H1 (cell line): ENCODE results near the gene SKAP1. TPM values are rescaled to one million over a fixed set of nuclear protein-coding genes. Genes with fewer than 3 reads are reported as not detected.

Experiments
- CTCF ChIA-PET: fragments of 300-600 bp; sonication (Branson Sonifier 250); formaldehyde crosslinking; loops from one replicate; lab custom pipeline; 2021; ENCODE audit not compliant: partially characterized antibody; lab: Charles Lee
- POLR2A ChIA-PET: fragments of 300-600 bp; sonication (Branson Sonifier 250); formaldehyde crosslinking; loops from one replicate; lab custom pipeline; 2021; ENCODE audit warnings: inconsistent platforms; ENCODE audit not compliant: partially characterized antibody; lab: Charles Lee
- DNase-seq, 2 experiments: peaks; one replicate each; pipeline versions ENCODE4 v3.0.0 to v3.0.0-alpha.2; 2010 to 2022; ENCODE audit warnings: low spot score in 2 of 2, low read depth in 1 of 2, mixed read lengths in 1 of 2
- FAIRE-seq: peaks from 2 replicates; lab custom pipeline; 2011; peaks lifted over from hg19 to GRCh38; lab: Jason Lieb, UNC
- H2AFZ ChIP-seq: 2 replicates; pipeline ENCODE4 v1.8.1; 2012; ENCODE audit warnings: low read length, inconsistent platforms
- H2AK5ac ChIP-seq: 2 replicates; pipeline ENCODE4 v1.6.1; 2013; ENCODE audit warnings: low read depth, low read length
- H2BK120ac ChIP-seq: replicated peaks from 2 replicates; pipeline ENCODE3; 2013; ENCODE audit warnings: low read depth, low read length, inconsistent platforms
- H2BK12ac ChIP-seq: 2 replicates; pipeline ENCODE4 v1.6.1; 2013; ENCODE audit warnings: low read depth, low read length
- H2BK15ac ChIP-seq: 2 replicates; pipeline ENCODE4 v1.6.1; 2013; ENCODE audit warnings: low read length
- H2BK20ac ChIP-seq: 2 replicates; pipeline ENCODE4 v1.6.1; 2013; ENCODE audit warnings: low read length
- H2BK5ac ChIP-seq: 2 replicates; pipeline ENCODE4 v1.6.1; 2013; ENCODE audit warnings: low read depth, low read length
- H3K14ac ChIP-seq: 2 replicates; pipeline ENCODE4 v1.6.1; 2013; ENCODE audit warnings: inconsistent platforms; ENCODE audit not compliant: insufficient read length
- H3K18ac ChIP-seq: 2 replicates; pipeline ENCODE4 v1.6.1; 2013; ENCODE audit warnings: low read length; ENCODE audit errors: extremely low read depth
- H3K23ac ChIP-seq: 2 replicates; pipeline ENCODE4 v1.6.1; 2013; ENCODE audit warnings: inconsistent platforms; ENCODE audit not compliant: insufficient read length
- H3K23me2 ChIP-seq: 2 replicates; pipeline ENCODE4 v1.6.1; 2013; ENCODE audit warnings: low read depth, low read length
- H3K27ac ChIP-seq: 2 replicates; pipeline ENCODE4 v1.6.1; 2011; ENCODE audit warnings: low read depth, low read length, inconsistent platforms
- H3K27me3 ChIP-seq, 4 experiments: replicated peaks in 1 of 4; 1 replicate in 1 of 4; 2 replicates in 3 of 4; pipeline versions ENCODE4 v1.6.1 to v1.8.1; 2011 to 2013; ENCODE audit warnings: low read length in 3 of 4, mild to moderate bottlenecking in 3 of 4, inconsistent platforms in 2 of 4, mixed read lengths in 2 of 4, moderate library complexity in 1 of 4; ENCODE audit not compliant: control insufficient read depth in 3 of 4, insufficient read depth in 3 of 4; ENCODE audit errors: extremely low read depth in 1 of 4
- H3K36me3 ChIP-seq, 4 experiments: 2 replicates each; pipeline versions ENCODE4 v1.6.1 to v1.8.1; 2011 to 2013; ENCODE audit warnings: mild to moderate bottlenecking in 4 of 4, low read length in 3 of 4, moderate library complexity in 2 of 4, control low read depth in 1 of 4, inconsistent platforms in 1 of 4; ENCODE audit not compliant: insufficient read depth in 4 of 4, control insufficient read depth in 2 of 4
- H3K4ac ChIP-seq: replicated peaks from 2 replicates; pipeline ENCODE3; 2013; ENCODE audit warnings: low read length, low read depth, mixed read lengths, inconsistent platforms; ENCODE audit not compliant: insufficient read length
- H3K4me1 ChIP-seq, 4 experiments: replicated peaks in 1 of 4; 1 replicate in 1 of 4; 2 replicates in 3 of 4; pipeline versions ENCODE4 v1.6.1 to v1.8.1; 2011 to 2013; ENCODE audit warnings: low read length in 3 of 4, inconsistent platforms in 2 of 4, mixed read lengths in 1 of 4; ENCODE audit not compliant: insufficient read depth in 4 of 4, control insufficient read depth in 3 of 4
- H3K4me2 ChIP-seq, 2 experiments: 2 replicates each; pipeline versions ENCODE4 v1.6.1 to v1.8.1; 2011 to 2013; ENCODE audit warnings: low read depth in 2 of 2, low read length in 2 of 2, control low read depth in 1 of 2, inconsistent platforms in 1 of 2, mild to moderate bottlenecking in 1 of 2; ENCODE audit not compliant: insufficient read depth in 1 of 2
- H3K4me3 ChIP-seq, 4 experiments: fragments of 200-600, 300-600 bp in 1 of 4; sonication (generic), shearing (Covaris generic), sonication (Bioruptor Twin) in 1 of 4; 2 replicates each; pipeline versions ENCODE4 v1.5.1 to v1.8.1; 2011 to 2016; ENCODE audit warnings: low read length in 4 of 4, low read depth in 3 of 4, control low read depth in 2 of 4, inconsistent platforms in 2 of 4, mild to moderate bottlenecking in 2 of 4, mixed read lengths in 1 of 4, moderate library complexity in 1 of 4; ENCODE audit not compliant: insufficient read depth in 2 of 4; ENCODE audit errors: extremely low read depth in 1 of 4
- H3K56ac ChIP-seq: replicated peaks from 2 replicates; pipeline ENCODE3; 2013; ENCODE audit warnings: low read depth, mild to moderate bottlenecking, mixed read lengths, low read length, inconsistent platforms; ENCODE audit not compliant: insufficient read length
- H3K79me1 ChIP-seq: 2 replicates; pipeline ENCODE4 v1.6.1; 2013; ENCODE audit warnings: low read depth, low read length, control low read depth
- H3K79me2 ChIP-seq, 2 experiments: 2 replicates each; pipeline versions ENCODE4 v1.6.1 to v1.8.1; 2012 to 2013; ENCODE audit warnings: low read length in 2 of 2, mild to moderate bottlenecking in 2 of 2, inconsistent platforms in 1 of 2; ENCODE audit not compliant: insufficient read depth in 2 of 2, control insufficient read depth in 1 of 2
- H3K9ac ChIP-seq, 4 experiments: replicated peaks in 1 of 4; 1 replicate in 1 of 4; 2 replicates in 3 of 4; pipeline versions ENCODE4 v1.6.1 to v1.8.1; 2011 to 2013; ENCODE audit warnings: low read depth in 3 of 4, low read length in 3 of 4, control low read depth in 2 of 4, mild to moderate bottlenecking in 2 of 4, moderate library complexity in 2 of 4, inconsistent platforms in 1 of 4; ENCODE audit errors: extremely low read depth in 1 of 4
- H3K9me3 ChIP-seq, 2 experiments: 2 replicates each; pipeline versions ENCODE4 v1.6.1 to v1.8.1; 2012 to 2013; ENCODE audit warnings: mild to moderate bottlenecking in 2 of 2, moderate library complexity in 2 of 2, control low read depth in 1 of 2, inconsistent platforms in 1 of 2, low read depth in 1 of 2, low read length in 1 of 2, mixed read lengths in 1 of 2; ENCODE audit not compliant: insufficient read depth in 2 of 2
- H4K20me1 ChIP-seq, 2 experiments: replicated peaks in 1 of 2; 2 replicates each; pipeline versions ENCODE3 to v1.8.1; 2011 to 2013; ENCODE audit warnings: inconsistent platforms in 2 of 2, low read length in 2 of 2, mild to moderate bottlenecking in 1 of 2; ENCODE audit not compliant: insufficient read depth in 2 of 2, control insufficient read depth in 1 of 2
- H4K5ac ChIP-seq: 2 replicates; pipeline ENCODE4 v1.6.1; 2013; ENCODE audit warnings: low read length, low read depth, mixed read lengths, inconsistent platforms; ENCODE audit not compliant: insufficient read length
- H4K8ac ChIP-seq: 2 replicates; pipeline ENCODE4 v1.8.0; 2013; ENCODE audit warnings: mild to moderate bottlenecking, moderate library complexity, low read length, inconsistent platforms; ENCODE audit not compliant: insufficient read depth; ENCODE audit errors: extremely low read depth
- H4K91ac ChIP-seq: replicated peaks from 2 replicates; pipeline ENCODE3; 2013; ENCODE audit warnings: low read length, mixed read lengths, inconsistent platforms; ENCODE audit not compliant: insufficient read length
- CBX8 ChIP-seq: fragments of 300-800, 300-1000 bp; sonication (generic); IDR thresholded peaks from 2 replicates; pipeline ENCODE4 v1.7.1; 2016; ENCODE audit warnings: low read depth, low read length, borderline replicate concordance
- CREB1 ChIP-seq: IDR thresholded peaks from 2 replicates; pipeline ENCODE4 v1.6.1; 2012; ENCODE audit warnings: inconsistent platforms
- EZH2 ChIP-seq: fragments of 200-600 bp; sonication (generic); IDR thresholded peaks from 2 replicates; pipeline ENCODE4 v1.7.1; 2012; ENCODE audit warnings: low read depth, mild to moderate bottlenecking, moderate library complexity, low read length, inconsistent platforms; ENCODE audit not compliant: severe bottlenecking
- JUND ChIP-seq: IDR thresholded peaks from 2 replicates; pipeline ENCODE4 v1.6.1; 2011; ENCODE audit warnings: mild to moderate bottlenecking, improper control_type of control experiment, low read length
- RBBP5 ChIP-seq: IDR thresholded peaks from 2 replicates; pipeline ENCODE4 v1.7.1; 2012; ENCODE audit warnings: low read depth, mild to moderate bottlenecking, inconsistent platforms, low read length, moderate library complexity, borderline replicate concordance
- SP1 ChIP-seq: IDR thresholded peaks from 2 replicates; pipeline ENCODE4 v1.6.1; 2011; ENCODE audit warnings: low read depth, low read length
- TAF1 ChIP-seq: IDR thresholded peaks from 2 replicates; pipeline ENCODE4 v1.6.1; 2011; ENCODE audit warnings: mild to moderate bottlenecking, low read depth, low read length
- TBP ChIP-seq: IDR thresholded peaks from 2 replicates; pipeline ENCODE4 v1.6.1; 2011; ENCODE audit warnings: low read depth, low read length, improper control_type of control experiment
- TEAD4 ChIP-seq: IDR thresholded peaks from 2 replicates; pipeline ENCODE4 v1.6.1; 2012; ENCODE audit warnings: low read depth, low read length, inconsistent platforms, mixed read lengths
- WGBS, 2 experiments: shearing (Covaris generic) in 1 of 2; methylation state at CpG; one replicate each; pipeline versions ENCODE4 v1.1.6 to v1.1.7; 2013 to 2015; ENCODE audit warnings: low lambda C conversion rate in 2 of 2, mixed read lengths in 2 of 2, inconsistent platforms in 1 of 2, low coverage in 1 of 2, missing lambda C conversion rate in 1 of 2; ENCODE audit not compliant: insufficient replicate concordance in 2 of 2, insufficient coverage in 1 of 2, insufficient read length in 1 of 2; ENCODE audit errors: extremely low coverage in 1 of 2, missing lambda C conversion rate in 1 of 2; 5-methylcytosine and 5-hydroxymethylcytosine counted together
- polyA plus RNA-seq, 7 experiments: library from polyadenylated mRNA; depleted of rRNA in 3 of 7; stranded (reverse) in 5 of 7; unstranded in 2 of 7; fragments of >200 nt in 5 of 7; fragments of 200-250 nt in 2 of 7; gene quantifications; 1 replicate in 5 of 7; 2 replicates in 1 of 7; 4 replicates in 1 of 7; pipeline versions ENCODE4 v1.2.1 to v1.2.3, GENCODE V29; 2011 to 2013; ENCODE audit warnings: missing spikeins in 2 of 7, mixed read lengths in 2 of 7
- total RNA-seq: library from RNA; stranded (reverse); fragmentation: NEBNext Ultra II Directional; extraction: Animal tissue kit (Norgen Biotek cat#: 25700); gene quantifications from 2 replicates; pipeline ENCODE4 v1.2.1, GENCODE V29; 2021
- TF ChIP-seq, protein P1 (sequence below): IDR thresholded peaks from 2 replicates; pipeline ENCODE4 v1.6.1; 2012; ENCODE audit warnings: inconsistent platforms
- TF ChIP-seq, protein P2 (sequence below): IDR thresholded peaks from 2 replicates; pipeline ENCODE4 v1.6.1; 2012; ENCODE audit warnings: inconsistent platforms
- TF ChIP-seq, protein P3 (sequence below), 3 experiments: IDR thresholded peaks; 1 replicate in 2 of 3; 2 replicates in 1 of 3; pipeline versions ENCODE4 v1.5.1 to v1.6.1; 2011; ENCODE audit warnings: low read length in 3 of 3, mild to moderate bottlenecking in 3 of 3, inconsistent platforms in 2 of 3, low read depth in 1 of 3, moderate library complexity in 1 of 3; ENCODE audit not compliant: insufficient read depth in 1 of 3; ENCODE audit errors: control extremely low read depth in 1 of 3

The SKAP1 gene
- total and polyA plus RNA-seq, 2 of the 8 experiments (the other 6 are each of a cell fraction or from before 2014, with no cell fraction given), result not detected

DNA sequence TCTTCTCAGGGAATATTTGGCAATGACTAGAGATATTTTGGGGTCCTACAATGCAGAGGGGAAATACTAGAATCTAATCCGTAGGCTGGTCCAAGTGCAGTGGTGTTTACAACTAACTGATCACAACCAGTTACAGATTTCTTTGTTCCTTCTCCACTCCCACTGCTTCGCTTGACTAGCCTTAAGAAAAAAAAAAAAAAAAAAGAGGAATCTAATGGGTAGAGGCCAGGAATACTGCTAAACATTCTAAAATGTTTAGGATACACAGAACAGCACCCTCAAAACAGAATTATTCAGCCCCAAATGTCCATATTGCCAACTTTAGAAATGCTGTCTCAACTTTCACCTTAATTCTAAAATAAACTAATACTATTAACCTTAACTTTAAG lies 49.0 kb upstream of the SKAP1 start:
- H3K4me1 ChIP-seq, result peaks cover 0 to 2% (median 0%) of the 10 kb centered on the region in 4 experiments; a peak in 1 of 7 replicates
- H3K79me1 ChIP-seq, result no peaks in the 10 kb centered on the region
- no peak overlapping the region for H4K8ac ChIP-seq
- no peak overlapping the region for H2BK5ac ChIP-seq
- H2BK12ac ChIP-seq, result no peak overlapping the region
- H4K91ac ChIP-seq, result no peak overlapping the region
- no peak overlapping the region for H2AFZ ChIP-seq
- no peaks in the 10 kb centered on the region for H3K23me2 ChIP-seq
- no peak overlapping the region for H4K5ac ChIP-seq
- no peak overlapping the region for H3K9ac ChIP-seq
- H3K4me3 ChIP-seq, result no peak overlapping the region
- H4K20me1 ChIP-seq, result peaks cover 0 to 1% of the 10 kb centered on the region in 2 experiments
- H3K56ac ChIP-seq, result no peak overlapping the region
- FAIRE-seq, result no peak
- no peak overlapping the region for H3K14ac ChIP-seq
- H3K4ac ChIP-seq, result no peak overlapping the region
- CTCF ChIA-PET, result interaction anchor here (1.4 kb wide), 1 partner anchor 22 kb away, joined by 3 read pairs; no protein-coding TSS in a partner anchor
- no peak overlapping the region for H3K27ac ChIP-seq
- H3K9me3 ChIP-seq, result no peaks in the 10 kb centered on the region
- H3K23ac ChIP-seq, result no peak overlapping the region
- H3K27me3 ChIP-seq, result peaks cover 0 to 5% (median 0%) of the 10 kb centered on the region in 4 experiments; a peak in 1 of 7 replicates
- DNase-seq, result no peak
- H2BK15ac ChIP-seq, result no peak overlapping the region
- H2BK120ac ChIP-seq, result no peak overlapping the region
- H3K36me3 ChIP-seq, result no peaks in the 10 kb centered on the region
- no peak overlapping the region for H3K4me2 ChIP-seq
- H3K79me2 ChIP-seq, result no peaks in the 10 kb centered on the region
- 91% methylated on average over 2 of the region's 2 CpGs; no CpG with 5 or more reads in 1 of the 2 experiments for WGBS, 2 experiments
- H3K18ac ChIP-seq, result no peak overlapping the region
- H2BK20ac ChIP-seq, result no peak overlapping the region
- POLR2A ChIA-PET, result no interaction called here
- H2AK5ac ChIP-seq, result no peak overlapping the region
- TF ChIP-seq CREB1, result no peak
- TF ChIP-seq CBX8, result no peak
- no peak for TF ChIP-seq SP1
- TF ChIP-seq, protein P1, sequence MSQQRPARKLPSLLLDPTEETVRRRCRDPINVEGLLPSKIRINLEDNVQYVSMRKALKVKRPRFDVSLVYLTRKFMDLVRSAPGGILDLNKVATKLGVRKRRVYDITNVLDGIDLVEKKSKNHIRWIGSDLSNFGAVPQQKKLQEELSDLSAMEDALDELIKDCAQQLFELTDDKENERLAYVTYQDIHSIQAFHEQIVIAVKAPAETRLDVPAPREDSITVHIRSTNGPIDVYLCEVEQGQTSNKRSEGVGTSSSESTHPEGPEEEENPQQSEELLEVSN, result no peak
- no peak for TF ChIP-seq RBBP5
- TF ChIP-seq JUND, result no peak
- TF ChIP-seq TAF1, result no peak
- TF ChIP-seq, protein P2, sequence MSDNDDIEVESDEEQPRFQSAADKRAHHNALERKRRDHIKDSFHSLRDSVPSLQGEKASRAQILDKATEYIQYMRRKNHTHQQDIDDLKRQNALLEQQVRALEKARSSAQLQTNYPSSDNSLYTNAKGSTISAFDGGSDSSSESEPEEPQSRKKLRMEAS, result no peak
- TF ChIP-seq, protein P3, sequence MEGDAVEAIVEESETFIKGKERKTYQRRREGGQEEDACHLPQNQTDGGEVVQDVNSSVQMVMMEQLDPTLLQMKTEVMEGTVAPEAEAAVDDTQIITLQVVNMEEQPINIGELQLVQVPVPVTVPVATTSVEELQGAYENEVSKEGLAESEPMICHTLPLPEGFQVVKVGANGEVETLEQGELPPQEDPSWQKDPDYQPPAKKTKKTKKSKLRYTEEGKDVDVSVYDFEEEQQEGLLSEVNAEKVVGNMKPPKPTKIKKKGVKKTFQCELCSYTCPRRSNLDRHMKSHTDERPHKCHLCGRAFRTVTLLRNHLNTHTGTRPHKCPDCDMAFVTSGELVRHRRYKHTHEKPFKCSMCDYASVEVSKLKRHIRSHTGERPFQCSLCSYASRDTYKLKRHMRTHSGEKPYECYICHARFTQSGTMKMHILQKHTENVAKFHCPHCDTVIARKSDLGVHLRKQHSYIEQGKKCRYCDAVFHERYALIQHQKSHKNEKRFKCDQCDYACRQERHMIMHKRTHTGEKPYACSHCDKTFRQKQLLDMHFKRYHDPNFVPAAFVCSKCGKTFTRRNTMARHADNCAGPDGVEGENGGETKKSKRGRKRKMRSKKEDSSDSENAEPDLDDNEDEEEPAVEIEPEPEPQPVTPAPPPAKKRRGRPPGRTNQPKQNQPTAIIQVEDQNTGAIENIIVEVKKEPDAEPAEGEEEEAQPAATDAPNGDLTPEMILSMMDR (IDR thresholded peaks at IDR 0.05; ENCODE audit: control extremely low read depth in 1 of 3, insufficient read depth in 1 of 3, low read depth in 1 of 3, low read length in 3 of 3), result no peak
- TF ChIP-seq EZH2, result no peak
- no peak for TF ChIP-seq TBP
- no peak for TF ChIP-seq TEAD4
